ENCODE results near the gene NAV2. TPM values are rescaled to one million over a fixed set of nuclear protein-coding genes. Genes with fewer than 3 reads are reported as not detected.

NAV2 gene
- polyA plus RNA-seq, 3 donors from 2014 or later: 0.66 TPM; not detected in 2

GRCh38 chr11:20084921-20085814 lies 372.5 kb downstream of the NAV2 start:
- Mint-ChIP-seq H3K4me3 (no peak overlapping the region), H3K9me3 (no peaks in the 10 kb centered on the region), H3K27ac (no peak overlapping the region), H3K4me1 (peaks cover 37% of the 10 kb centered on the region in 2 donors), H3K27me3 (ENCODE audit: low read depth in 3 of 3) (peaks cover 11 to 16% (median 15%) of the 10 kb centered on the region in 3 donors), H3K36me3 (peaks cover 0 to 7% (median 0%) of the 10 kb centered on the region in 3 donors)
- no peak for DNase-seq

GRCh38 chr11:20085918-20086317 lies 373.3 kb downstream of the NAV2 start:
- peaks cover 0 to 7% (median 0%) of the 10 kb centered on the region in 3 donors for H3K36me3 Mint-ChIP-seq
- H3K27ac Mint-ChIP-seq: no peak overlapping the region
- peaks cover 8 to 17% (median 15%) of the 10 kb centered on the region in 3 donors for H3K27me3 Mint-ChIP-seq (ENCODE audit: low read depth in 3 of 3)
- no peaks in the 10 kb centered on the region for H3K9me3 Mint-ChIP-seq
- peaks cover 39 to 41% of the 10 kb centered on the region in 2 donors for H3K4me1 Mint-ChIP-seq
- DNase-seq: no peak
- H3K4me3 Mint-ChIP-seq: no peak overlapping the region

- DNase-seq: no peak
- Mint-ChIP-seq H3K36me3 (peaks cover 0 to 7% (median 0%) of the 10 kb centered on the region in 3 donors), H3K27ac (no peak overlapping the region), H3K27me3 (ENCODE audit: low read depth in 3 of 3) (peaks cover 13 to 17% (median 15%) of the 10 kb centered on the region in 3 donors), H3K9me3 (no peaks in the 10 kb centered on the region), H3K4me3 (peak overlapping the region in 1 of 5 donors; percentile 12), H3K4me1 (peaks cover 39 to 46% of the 10 kb centered on the region in 2 donors)
Measured at GRCh38 chr11:20087118-20087521, 374.5 kb downstream of the NAV2 start.

GRCh38 chr11:20088397-20089225 lies 376.0 kb downstream of the NAV2 start:
- Mint-ChIP-seq H3K27ac (peak overlapping the region in 3 of 6 donors; percentile 3 to 55 (median 18)), H3K36me3 (peaks cover 0 to 7% (median 0%) of the 10 kb centered on the region in 3 donors), H3K4me1 (peaks cover 34 to 44% of the 10 kb centered on the region in 2 donors), H3K27me3 (ENCODE audit: low read depth in 3 of 3) (peaks cover 13 to 20% (median 15%) of the 10 kb centered on the region in 3 donors), H3K4me3 (peak overlapping the region; percentile 48 to 73 (median 60)), H3K9me3 (no peaks in the 10 kb centered on the region)
- peak; percentile 17 to 44 (median 42) for DNase-seq

- Mint-ChIP-seq H3K27ac (peak overlapping the region in 1 of 6 donors; percentile 18), H3K36me3 (peaks cover 0 to 4% (median 0%) of the 10 kb centered on the region in 3 donors), H3K27me3 (ENCODE audit: low read depth in 3 of 3) (peaks cover 13 to 22% (median 15%) of the 10 kb centered on the region in 3 donors), H3K4me1 (peaks cover 29 to 39% of the 10 kb centered on the region in 2 donors), H3K4me3 (peak overlapping the region; percentile 53 to 73 (median 60)), H3K9me3 (no peaks in the 10 kb centered on the region)
- DNase-seq: no peak
Measured at GRCh38 chr11:20089367-20089766, 376.7 kb downstream of the NAV2 start.

GRCh38 chr11:20089796-20090653 lies 377.4 kb downstream of the NAV2 start:
- no peak for DNase-seq
- Mint-ChIP-seq H3K36me3 (peaks cover 0 to 4% (median 0%) of the 10 kb centered on the region in 3 donors), H3K4me1 (peaks cover 29 to 39% of the 10 kb centered on the region in 2 donors), H3K27me3 (ENCODE audit: low read depth in 3 of 3) (peaks cover 13 to 24% (median 15%) of the 10 kb centered on the region in 3 donors), H3K9me3 (no peaks in the 10 kb centered on the region), H3K27ac (no peak overlapping the region), H3K4me3 (peak overlapping the region in 4 of 5 donors; percentile 52 to 63 (median 56))

- Mint-ChIP-seq H3K27ac (no peak overlapping the region), H3K27me3 (ENCODE audit: low read depth in 3 of 3) (peaks cover 13 to 22% (median 19%) of the 10 kb centered on the region in 3 donors), H3K4me3 (no peak overlapping the region), H3K4me1 (peaks cover 29 to 39% of the 10 kb centered on the region in 2 donors), H3K9me3 (no peaks in the 10 kb centered on the region), H3K36me3 (peaks cover 0 to 4% (median 0%) of the 10 kb centered on the region in 3 donors)
- no peak for DNase-seq
Measured at GRCh38 chr11:20090654-20091374, 378.2 kb downstream of the NAV2 start.

- peaks cover 11% of the 10 kb centered on the region in 3 donors for H3K27me3 Mint-ChIP-seq (ENCODE audit: low read depth in 3 of 3)
- no peak overlapping the region for H3K4me3 Mint-ChIP-seq
- no peak overlapping the region for H3K27ac Mint-ChIP-seq
- peaks cover 0 to 4% (median 0%) of the 10 kb centered on the region in 3 donors for H3K36me3 Mint-ChIP-seq
- H3K9me3 Mint-ChIP-seq: no peaks in the 10 kb centered on the region
- peaks cover 16 to 24% of the 10 kb centered on the region in 2 donors for H3K4me1 Mint-ChIP-seq
- no peak for DNase-seq
Measured at GRCh38 chr11:20093775-20094174, 381.1 kb downstream of the NAV2 start.

- H3K27me3 Mint-ChIP-seq (ENCODE audit: low read depth in 3 of 3): peaks cover 4 to 10% (median 6%) of the 10 kb centered on the region in 3 donors
- H3K27ac Mint-ChIP-seq: no peak overlapping the region
- H3K9me3 Mint-ChIP-seq: no peaks in the 10 kb centered on the region
- peaks cover 16 to 24% of the 10 kb centered on the region in 2 donors for H3K4me1 Mint-ChIP-seq
- no peak for DNase-seq
- no peak overlapping the region for H3K4me3 Mint-ChIP-seq
- peaks cover 0 to 4% (median 0%) of the 10 kb centered on the region in 3 donors for H3K36me3 Mint-ChIP-seq
Measured at GRCh38 chr11:20095189-20095588, 382.6 kb downstream of the NAV2 start.

- DNase-seq: no peak
- Mint-ChIP-seq H3K9me3 (no peaks in the 10 kb centered on the region), H3K27ac (no peak overlapping the region), H3K27me3 (ENCODE audit: low read depth in 3 of 3) (peaks cover 0 to 10% (median 9%) of the 10 kb centered on the region in 3 donors), H3K4me3 (no peak overlapping the region), H3K36me3 (peaks cover 0 to 4% (median 0%) of the 10 kb centered on the region in 3 donors), H3K4me1 (peaks cover 18% of the 10 kb centered on the region in 2 donors)
Measured at GRCh38 chr11:20097319-20098221, 384.9 kb downstream of the NAV2 start.

- H3K4me1 Mint-ChIP-seq: peaks cover 18 to 24% of the 10 kb centered on the region in 2 donors
- H3K9me3 Mint-ChIP-seq: peaks cover 0 to 2% (median 0%) of the 10 kb centered on the region in 6 donors
- H3K27ac Mint-ChIP-seq: peak overlapping the region in 1 of 6 donors; percentile 30
- no peaks in the 10 kb centered on the region for H3K36me3 Mint-ChIP-seq
- H3K4me3 Mint-ChIP-seq: peak overlapping the region in 1 of 5 donors; percentile 34
- peaks cover 0 to 10% (median 2%) of the 10 kb centered on the region in 3 donors for H3K27me3 Mint-ChIP-seq (ENCODE audit: low read depth in 3 of 3)
- peak in 2 of 3 donors; percentile 11 to 14 for DNase-seq
Measured at GRCh38 chr11:20099527-20099926, 386.9 kb downstream of the NAV2 start.
